Endothelial cell of umbilical vein (primary cell): ENCODE data around the gene ZC2HC1C. TPM values are rescaled to one million over a fixed set of nuclear protein-coding genes. Genes with fewer than 3 reads are reported as not detected.

Experiments used
- BruUV-seq: library from RNA; stranded (reverse); fragments of 400-500 nt; replicated peaks from 2 replicates; lab custom pipeline; 2021; lab: Mats Ljungman, UMichigan
- CTCF ChIA-PET: fragments of 300-600, 350-600 bp; sonication (Branson Sonifier 250); formaldehyde crosslinking; loops from one replicate; lab custom pipeline; 2021; ENCODE audit warnings: antibody characterized with exemption, inconsistent platforms; lab: Charles Lee
- POLR2A ChIA-PET: fragments of 300-600, 350-600 bp; sonication (Branson Sonifier 250); formaldehyde crosslinking; loops from one replicate; lab custom pipeline; 2021; ENCODE audit warnings: antibody characterized with exemption, inconsistent platforms; lab: Charles Lee
- DNase-seq: peaks from one replicate; pipeline ENCODE4 v3.0.0-alpha.2; 2011; ENCODE audit warnings: low read depth, low spot score
- FAIRE-seq: peaks from 2 replicates; lab custom pipeline; 2011; peaks lifted over from hg19 to GRCh38; lab: Jason Lieb, UNC
- H2AFZ ChIP-seq: 2 replicates; pipeline ENCODE4 v1.6.0; 2012; ENCODE audit warnings: low read depth, low read length, control low read depth, inconsistent platforms
- H3K27ac ChIP-seq: 2 replicates; pipeline ENCODE4 v1.5.1; 2011; ENCODE audit warnings: low read depth, mild to moderate bottlenecking, control low read depth, low read length, moderate library complexity; ENCODE audit not compliant: insufficient read depth
- H3K27me3 ChIP-seq, 2 experiments: 2 replicates each; pipeline versions ENCODE4 v1.6.0 to v1.6.1; 2011; ENCODE audit warnings: low read length in 2 of 2, mixed read lengths in 1 of 2; ENCODE audit not compliant: control insufficient read depth in 2 of 2, insufficient read depth in 2 of 2
- H3K36me3 ChIP-seq, 2 experiments: 2 replicates in 1 of 2; 3 replicates in 1 of 2; pipeline ENCODE4 v1.5.1; 2011; ENCODE audit warnings: low read length in 2 of 2, mild to moderate bottlenecking in 1 of 2, moderate library complexity in 1 of 2; ENCODE audit not compliant: control insufficient read depth in 2 of 2, insufficient read depth in 2 of 2; ENCODE audit errors: extremely low read depth in 1 of 2
- H3K4me1 ChIP-seq: 3 replicates; pipeline ENCODE4 v1.5.1; 2011; ENCODE audit warnings: mild to moderate bottlenecking, low read length; ENCODE audit not compliant: control insufficient read depth, insufficient read depth; ENCODE audit errors: extremely low read depth
- H3K4me2 ChIP-seq: 2 replicates; pipeline ENCODE4 v1.6.1; 2011; ENCODE audit warnings: low read length, control low read depth, mixed read lengths; ENCODE audit not compliant: insufficient read depth
- H3K4me3 ChIP-seq, 3 experiments: fragments of 200-600 bp in 1 of 3; sonication (generic), shearing (Covaris generic) in 1 of 3; replicated peaks in 1 of 3; 2 replicates each; pipeline ENCODE4 v1.5.1; 2011 to 2016; ENCODE audit warnings: control low read depth in 3 of 3, low read length in 3 of 3, mild to moderate bottlenecking in 2 of 3, inconsistent platforms in 1 of 3, low read depth in 1 of 3, moderate library complexity in 1 of 3; ENCODE audit not compliant: insufficient read depth in 1 of 3
- H3K79me2 ChIP-seq: 2 replicates; pipeline ENCODE4 v1.6.0; 2012; ENCODE audit warnings: low read length, inconsistent platforms; ENCODE audit not compliant: control insufficient read depth, insufficient read depth
- H3K9ac ChIP-seq: replicated peaks from 2 replicates; pipeline ENCODE3; 2011; ENCODE audit warnings: low read length, control low read depth; ENCODE audit not compliant: insufficient read depth; ENCODE audit errors: extremely low read depth
- H3K9me1 ChIP-seq: replicated peaks from 3 replicates; pipeline ENCODE4 v1.6.0; 2011; ENCODE audit warnings: mild to moderate bottlenecking, low read length; ENCODE audit not compliant: control insufficient read depth, insufficient read depth; ENCODE audit errors: extremely low read depth
- H3K9me3 ChIP-seq: replicated peaks from 2 replicates; pipeline ENCODE4 v1.5.1; 2012; ENCODE audit warnings: low read length, inconsistent platforms; ENCODE audit not compliant: control insufficient read depth, insufficient read depth
- H4K20me1 ChIP-seq: replicated peaks from 2 replicates; pipeline ENCODE3; 2011; ENCODE audit warnings: mild to moderate bottlenecking, low read length; ENCODE audit not compliant: control insufficient read depth, insufficient read depth; ENCODE audit errors: extremely low read depth
- CTCF ChIP-seq, 2 donors: IDR thresholded peaks; 1 replicate in 1 of 2; 2 replicates in 1 of 2; pipeline ENCODE4 v1.5.1; 2011; ENCODE audit warnings: low read length in 2 of 2, mild to moderate bottlenecking in 2 of 2, moderate library complexity in 2 of 2, control low read depth in 1 of 2, inconsistent platforms in 1 of 2, low read depth in 1 of 2; ENCODE audit not compliant: insufficient read depth in 1 of 2; ENCODE audit errors: extremely low read depth in 1 of 2
- EZH2 ChIP-seq: IDR thresholded peaks from 2 replicates; pipeline ENCODE4 v1.6.1; 2012; ENCODE audit warnings: borderline replicate concordance, low read depth, mild to moderate bottlenecking, moderate library complexity, low read length, inconsistent platforms; ENCODE audit not compliant: severe bottlenecking
- FOS ChIP-seq: IDR thresholded peaks from 2 replicates; pipeline ENCODE4 v1.6.1; 2011; ENCODE audit warnings: mild to moderate bottlenecking, low read length, moderate library complexity, borderline replicate concordance; ENCODE audit not compliant: insufficient read depth
- GATA2 ChIP-seq: IDR thresholded peaks from 2 replicates; pipeline ENCODE4 v1.7.0; 2011; ENCODE audit warnings: low read depth, mild to moderate bottlenecking, moderate library complexity, mixed read lengths, low read length; ENCODE audit not compliant: insufficient read length, insufficient read depth
- JUN ChIP-seq: IDR thresholded peaks from 2 replicates; pipeline ENCODE4 v1.6.1; 2011; ENCODE audit warnings: borderline replicate concordance, low read depth; ENCODE audit not compliant: insufficient read length, insufficient read depth
- MAX ChIP-seq: IDR thresholded peaks from 2 replicates; pipeline ENCODE4 v1.6.1; 2011; ENCODE audit not compliant: insufficient read depth, insufficient read length
- MYC ChIP-seq: IDR thresholded peaks from one replicate; pipeline ENCODE4 v1.6.1; 2011; ENCODE audit warnings: mild to moderate bottlenecking, low read depth, low read length
- POLR2A ChIP-seq: IDR thresholded peaks from 2 replicates; pipeline ENCODE4 v1.6.1; 2012; ENCODE audit warnings: low read depth, mild to moderate bottlenecking, control low read depth, low read length
- POLR2AphosphoS5 ChIP-seq: IDR thresholded peaks from 2 replicates; pipeline ENCODE4 v1.6.1; 2012; ENCODE audit warnings: low read depth, mild to moderate bottlenecking, control low read depth, low read length, moderate library complexity; ENCODE audit not compliant: insufficient read depth
- dilution Hi-C: fragments of 300-500 bp; cut with MboI; formaldehyde crosslinking; loops from one replicate; pipeline ENCODE4 v1.15.0; 2019; ENCODE audit warnings: low sequenced_read_pairs; ENCODE audit not compliant: extremely low pct_ligation_motif_present
- intact Hi-C: fragments of 100-400 bp; cut with micrococcal nuclease; formaldehyde crosslinking; loops from one replicate; pipeline ENCODE4 v1.10.0; 2022
- polyA plus RNA-seq, 4 experiments: library from polyadenylated mRNA; depleted of rRNA in 3 of 4; stranded (reverse) in 3 of 4; unstranded in 1 of 4; fragments of >200 nt; gene quantifications; 2 replicates each; pipeline versions ENCODE4 v1.2.1 to v1.2.3, GENCODE V29; 2011 to 2012; ENCODE audit warnings: missing spikeins in 1 of 4
- total RNA-seq: library from RNA; stranded (reverse); gene quantifications from 2 replicates; pipeline ENCODE4 v1.2.3, GENCODE V29; 2021

Gene ZC2HC1C
- total and polyA plus RNA-seq, 2 donors (not counting 3 experiments of a cell fraction or from before 2014, with no cell fraction given), result 0.84 to 0.91 TPM

- dilution Hi-C loops (no loop called here), intact Hi-C loops (no loop called here)
- no peaks in the 10 kb centered on the region for H3K79me2 ChIP-seq
- H3K4me1 ChIP-seq, result no peaks in the 10 kb centered on the region
- H3K27ac ChIP-seq, result no peak overlapping the region
- H3K36me3 ChIP-seq, result peaks cover 7 to 20% of the 10 kb centered on the region in 2 experiments
- H3K9ac ChIP-seq, result no peak overlapping the region
- no peaks in the 10 kb centered on the region for H3K9me3 ChIP-seq
- H3K4me2 ChIP-seq, result no peak overlapping the region
- H2AFZ ChIP-seq, result no peak overlapping the region
- H3K4me3 ChIP-seq, result no peak overlapping the region
- H3K9me1 ChIP-seq, result no peaks in the 10 kb centered on the region
- DNase-seq (no peak), FAIRE-seq (no peak)
- TF ChIP-seq JUN (no peak), GATA2 (no peak), FOS (no peak), POLR2AphosphoS5 (no peak), MAX (no peak), MYC (no peak), CTCF (IDR thresholded peaks at IDR 0.05; ENCODE audit: extremely low read depth in 1 of 2, insufficient read depth in 1 of 2, low read depth in 1 of 2, low read length in 2 of 2) (no peak), POLR2A (no peak), EZH2 (no peak)
- ChIA-PET POLR2A (no interaction called here), CTCF (interaction anchor here (0.8 to 1.7 kb wide), 6 partner anchors 20 to 222 kb away, joined by 3 to 7 read pairs (median 4); partner anchors contain the start of genes ACYP1 and RPS6KL1)
- H3K27me3 ChIP-seq, result no peaks in the 10 kb centered on the region
- no peaks in the 10 kb centered on the region for H4K20me1 ChIP-seq
- BruUV-seq, result no TSS peak
Observed at GRCh38 chr14:75083271-75083670, 13.8 kb downstream of the ZC2HC1C start.
